Activated naive CD8-positive, alpha-beta T cell treated with anti-CD3 and anti-CD28 coated beads, Interleukin-2, amount 10 ng/mL, durations not matched to agents 7 days and 5 days (primary cell): Measurements from ENCODE around the gene MRPL21. TPM values are rescaled to one million over a fixed set of nuclear protein-coding genes. Genes with fewer than 3 reads are reported as not detected.

Source experiments
- ATAC-seq: fragments of 150-1000 bp; cut with Tn5 transposase; one replicate; pipeline ENCODE4 v1.10.0; 2021; ENCODE audit warnings: low read depth, moderate library complexity
- POLR2A ChIA-PET: fragments of 350-600 bp; sonication (Branson Sonifier 250); formaldehyde crosslinking; loops from one replicate; lab custom pipeline; 2021; ENCODE audit warnings: antibody characterized with exemption; lab: Charles Lee
- DNase-seq: peaks from one replicate; pipeline ENCODE4 v3.0.0; 2021
- H3K27ac Mint-ChIP-seq: one replicate; pipeline ENCODE4 v1.8.0; 2022; ENCODE audit warnings: mild to moderate bottlenecking, mixed read lengths
- H3K27me3 Mint-ChIP-seq: one replicate; pipeline ENCODE4 v1.8.0; 2022; ENCODE audit warnings: mild to moderate bottlenecking, moderate library complexity, mixed read lengths
- H3K36me3 Mint-ChIP-seq: one replicate; pipeline ENCODE4 v1.8.0; 2021; ENCODE audit warnings: mild to moderate bottlenecking, mixed read lengths
- H3K4me1 Mint-ChIP-seq: one replicate; pipeline ENCODE4 v1.8.0; 2021; ENCODE audit warnings: mixed read lengths
- H3K4me3 Mint-ChIP-seq: one replicate; pipeline ENCODE4 v1.8.0; 2022; ENCODE audit warnings: mild to moderate bottlenecking, moderate library complexity, mixed read lengths
- H3K9me3 Mint-ChIP-seq: one replicate; pipeline ENCODE4 v1.8.0; 2021; ENCODE audit warnings: mixed read lengths
- total RNA-seq, 2 experiments: library from RNA; stranded (reverse); gene quantifications; one replicate each; pipeline ENCODE4 v1.2.3, GENCODE V29; 2021

Gene MRPL21
- total RNA-seq, 2 experiments from 2014 or later: 46.9 to 49.3 TPM

DNA sequence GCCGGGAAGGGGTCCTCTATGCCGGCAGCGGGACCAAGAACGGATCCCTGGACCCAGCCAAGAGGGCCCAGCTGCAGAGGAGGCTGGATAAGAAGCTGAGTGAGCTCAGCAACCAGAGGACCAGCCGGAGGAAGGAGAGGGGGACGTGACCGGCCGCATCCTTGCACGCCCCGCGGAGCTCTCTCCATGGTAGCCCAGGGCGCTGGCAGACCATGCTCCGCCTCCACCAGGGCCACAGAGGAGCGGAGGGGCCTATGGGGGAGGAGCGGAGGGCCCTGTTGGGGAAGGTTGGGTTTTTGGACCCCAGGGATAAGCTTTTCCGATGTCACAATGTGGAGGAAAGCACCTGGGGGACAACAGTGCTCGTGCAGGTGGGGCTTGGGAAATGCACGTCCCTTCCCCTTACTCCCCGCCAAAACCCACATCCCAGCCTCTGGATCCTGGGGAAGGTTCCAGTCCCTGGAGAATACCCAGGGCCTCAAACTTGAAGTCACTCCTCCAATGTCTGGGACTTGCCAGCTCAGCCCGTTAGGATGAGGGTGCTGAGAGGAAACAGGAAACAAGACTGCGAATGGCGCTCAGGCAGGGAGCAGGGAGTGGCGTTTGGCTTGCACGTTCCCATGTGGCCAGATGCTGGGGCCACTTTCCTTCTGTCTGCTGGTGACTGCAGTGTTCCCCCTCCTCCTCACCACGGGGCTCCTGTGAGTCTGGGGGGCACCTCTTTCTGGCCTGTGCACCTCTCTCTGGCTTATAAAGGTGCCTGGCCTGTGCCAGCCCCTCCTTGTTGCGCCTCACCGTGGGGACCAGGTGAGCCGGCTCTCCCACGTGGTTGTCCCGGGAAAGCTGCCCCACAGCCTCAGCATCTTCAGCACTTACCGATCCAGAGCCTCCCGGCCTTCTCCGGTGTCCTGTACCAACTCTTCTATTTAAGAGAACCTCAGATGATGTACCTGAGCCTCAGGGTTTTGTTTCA is 36.2 kb upstream of the MRPL21 start:
- no peaks in the 10 kb centered on the region for H3K9me3 Mint-ChIP-seq
- H3K4me1 Mint-ChIP-seq: no peaks in the 10 kb centered on the region
- ATAC-seq: no peak
- H3K27me3 Mint-ChIP-seq: no peaks in the 10 kb centered on the region
- POLR2A ChIA-PET: no interaction called here
- no peak overlapping the region for H3K4me3 Mint-ChIP-seq
- H3K36me3 Mint-ChIP-seq: no peaks in the 10 kb centered on the region
- no peak for DNase-seq
- H3K27ac Mint-ChIP-seq: no peak overlapping the region

DNA sequence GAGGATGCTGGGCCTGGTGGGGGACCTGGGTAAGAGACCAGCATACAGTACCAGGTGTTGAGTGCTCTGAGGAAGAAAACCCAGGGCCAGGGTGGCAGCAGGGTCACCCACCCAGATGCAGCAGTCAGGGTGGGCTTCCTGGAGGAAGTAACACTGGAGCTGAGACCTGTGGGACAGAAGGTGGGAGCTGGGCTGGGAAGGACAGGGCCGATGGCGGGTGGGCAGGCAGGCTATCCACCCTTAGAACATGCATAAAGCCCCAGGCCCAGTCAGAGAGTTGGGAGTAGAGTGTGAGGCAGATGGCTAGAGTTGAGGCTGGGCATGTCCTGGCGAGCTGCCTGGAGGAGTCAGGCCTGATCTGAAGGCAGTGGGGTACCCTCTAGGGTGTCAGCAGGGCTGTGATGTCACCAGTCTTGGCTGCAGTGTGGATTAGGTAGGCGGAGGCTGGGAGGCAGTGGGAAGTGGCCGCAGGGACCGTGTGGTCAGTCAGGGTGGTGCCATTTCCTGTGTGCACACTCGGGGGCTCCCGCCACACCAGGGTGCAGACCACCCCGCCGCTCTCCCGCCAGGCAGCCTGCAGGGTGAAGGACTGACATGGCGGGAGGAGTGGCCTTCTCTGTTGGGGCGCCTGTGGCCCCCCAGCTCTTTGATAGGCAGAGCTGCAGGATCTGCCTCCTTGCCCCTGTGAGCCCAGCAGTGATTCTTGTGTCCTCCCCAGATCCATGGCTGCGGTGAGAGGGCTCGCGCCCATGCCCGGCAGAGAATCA is 35.4 kb upstream of the MRPL21 start:
- no peaks in the 10 kb centered on the region for H3K9me3 Mint-ChIP-seq
- no peak for ATAC-seq
- POLR2A ChIA-PET: no interaction called here

DNA sequence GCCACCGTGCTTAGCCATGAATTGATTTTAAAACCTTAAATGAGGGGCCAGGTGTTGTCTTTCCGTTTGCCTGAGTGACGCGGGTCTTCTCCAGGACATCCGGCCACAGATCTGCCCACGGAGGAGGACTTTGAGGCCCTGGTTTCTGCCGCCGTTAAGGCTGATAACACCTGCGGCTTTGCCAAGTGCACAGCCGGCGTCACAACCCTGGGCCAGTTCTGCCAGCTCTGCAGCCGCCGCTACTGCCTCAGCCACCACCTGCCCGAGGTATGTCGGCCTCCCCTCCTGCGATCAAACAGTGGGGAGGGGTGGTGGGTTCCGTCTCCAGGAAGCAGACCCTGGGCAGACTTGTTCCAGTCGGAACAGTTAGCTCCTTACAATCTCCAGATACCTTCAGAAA is 34.5 kb upstream of the MRPL21 start:
- ATAC-seq (no peak), DNase-seq (no peak)
- Mint-ChIP-seq H3K27me3 (no peaks in the 10 kb centered on the region), H3K4me3 (no peak overlapping the region), H3K9me3 (no peaks in the 10 kb centered on the region), H3K4me1 (no peaks in the 10 kb centered on the region), H3K27ac (no peak overlapping the region), H3K36me3 (no peaks in the 10 kb centered on the region)
- POLR2A ChIA-PET: no interaction called here

More for the DNA sequence above, 35.4 kb upstream of the MRPL21 start:
- Mint-ChIP-seq H3K27me3 (no peaks in the 10 kb centered on the region), H3K27ac (no peak overlapping the region), H3K4me3 (no peak overlapping the region), H3K4me1 (no peaks in the 10 kb centered on the region), H3K36me3 (no peaks in the 10 kb centered on the region)
- no peak for DNase-seq

DNA sequence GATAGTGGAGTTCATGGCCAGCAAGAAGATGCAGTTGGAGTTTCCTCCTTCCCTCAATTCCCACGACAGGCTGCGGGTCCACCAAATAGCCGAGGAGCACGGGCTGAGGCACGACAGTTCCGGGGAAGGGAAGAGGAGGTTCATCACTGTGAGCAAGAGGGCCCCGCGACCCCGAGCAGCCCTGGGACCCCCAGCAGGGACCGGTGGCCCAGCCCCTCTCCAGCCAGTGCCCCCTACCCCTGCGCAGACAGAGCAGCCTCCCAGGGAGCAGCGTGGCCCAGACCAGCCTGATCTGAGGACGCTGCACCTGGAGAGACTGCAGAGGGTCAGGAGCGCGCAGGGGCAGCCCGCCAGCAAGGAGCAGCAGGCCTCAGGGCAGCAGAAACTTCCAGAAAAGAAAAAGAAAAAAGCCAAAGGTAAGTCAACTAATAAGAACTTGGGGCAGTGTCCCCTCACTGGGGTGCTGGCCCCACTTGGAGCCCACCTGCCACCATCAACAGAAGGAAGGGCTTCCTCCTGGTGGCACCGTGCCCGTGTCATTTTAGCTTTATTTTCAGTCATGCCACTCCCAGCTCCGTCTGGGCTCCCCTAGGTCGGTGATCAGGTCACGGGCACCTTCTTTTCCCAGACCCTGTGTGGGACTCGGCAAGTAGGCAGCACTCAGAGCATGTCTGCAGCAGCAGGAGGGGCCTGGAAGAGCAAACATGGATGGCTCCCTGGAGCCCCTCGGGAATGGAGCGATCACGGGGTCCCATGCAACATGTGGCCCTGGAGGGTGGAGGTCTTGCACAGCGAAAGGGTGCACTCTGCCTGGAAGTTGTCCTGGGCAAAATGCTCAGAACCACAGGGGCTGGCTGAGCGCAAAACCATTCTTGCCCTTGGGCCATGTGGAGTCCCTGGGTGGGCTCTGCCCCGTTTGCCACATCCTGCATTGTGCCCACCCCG is 33.3 kb upstream of the MRPL21 start:
- no peak for ATAC-seq
- Mint-ChIP-seq H3K4me3 (no peak overlapping the region), H3K4me1 (no peaks in the 10 kb centered on the region), H3K36me3 (peaks cover 1% of the 10 kb centered on the region), H3K9me3 (no peaks in the 10 kb centered on the region), H3K27ac (no peak overlapping the region), H3K27me3 (no peaks in the 10 kb centered on the region)
- no peak for DNase-seq
- POLR2A ChIA-PET: no interaction called here

DNA sequence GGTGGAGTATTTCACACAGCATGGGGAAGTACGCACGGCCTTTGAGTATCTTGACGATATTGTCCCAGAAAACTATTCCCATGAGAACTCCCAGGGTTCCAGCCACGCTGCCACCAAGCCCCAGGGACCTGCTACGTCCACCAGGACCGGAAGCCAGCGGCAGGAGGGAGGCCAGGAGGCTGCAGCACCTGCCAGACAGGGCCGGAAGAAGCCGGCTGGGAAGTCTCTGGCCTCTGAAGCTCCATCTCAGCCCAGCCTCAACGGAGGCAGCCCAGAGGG is 32.7 kb upstream of the MRPL21 start:
- POLR2A ChIA-PET: no interaction called here
- Mint-ChIP-seq H3K4me1 (no peaks in the 10 kb centered on the region), H3K36me3 (peaks cover 1% of the 10 kb centered on the region), H3K27me3 (no peaks in the 10 kb centered on the region), H3K9me3 (no peaks in the 10 kb centered on the region), H3K4me3 (no peak overlapping the region), H3K27ac (no peak overlapping the region)
- ATAC-seq (no peak), DNase-seq (no peak)

DNA sequence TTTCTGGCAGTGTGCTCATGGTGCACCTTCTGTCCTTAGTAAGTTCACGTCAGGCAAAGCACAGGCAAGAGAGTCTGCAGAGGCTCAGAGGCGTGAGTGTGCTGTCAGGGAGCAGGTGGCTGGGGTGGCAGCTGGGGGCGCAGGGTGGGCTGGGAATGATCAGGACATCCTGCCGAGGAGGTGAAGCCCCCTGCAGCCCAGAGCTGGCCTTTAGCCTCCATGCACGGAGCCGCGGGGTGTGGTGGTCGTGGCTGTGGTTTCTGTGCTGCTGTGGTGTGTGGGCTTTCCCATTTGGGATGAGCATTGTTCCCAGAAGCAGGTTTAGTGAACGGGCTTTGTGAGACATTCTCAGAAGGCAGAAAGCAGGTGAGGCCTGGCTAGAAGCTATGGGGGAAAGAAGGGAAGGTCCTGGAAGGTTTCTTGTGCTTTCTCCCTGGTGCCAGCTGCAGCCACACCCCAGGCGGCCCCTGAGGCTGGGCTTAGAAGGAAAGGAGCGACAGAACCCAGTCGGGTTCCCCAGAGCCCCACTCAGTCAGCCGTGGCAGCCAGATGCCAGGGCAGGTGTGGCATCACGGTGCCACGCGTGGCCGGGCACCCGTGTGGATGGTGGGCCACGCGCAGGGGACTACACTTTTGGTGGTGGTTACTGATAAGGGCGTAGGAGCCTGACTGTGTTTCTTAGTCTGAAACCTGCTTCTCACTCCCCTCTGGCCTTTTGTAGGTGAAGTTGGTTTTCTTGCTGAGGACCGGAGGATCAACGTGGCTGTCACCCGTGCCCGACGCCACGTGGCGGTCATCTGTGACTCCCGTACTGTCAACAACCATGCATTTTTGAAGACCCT is 32.1 kb upstream of the MRPL21 start:
- H3K4me3 Mint-ChIP-seq: no peak overlapping the region
- POLR2A ChIA-PET: no interaction called here
- no peak overlapping the region for H3K27ac Mint-ChIP-seq
- no peak for DNase-seq
- H3K36me3 Mint-ChIP-seq: peaks cover 1% of the 10 kb centered on the region
- H3K9me3 Mint-ChIP-seq: no peaks in the 10 kb centered on the region
- no peak for ATAC-seq
- no peaks in the 10 kb centered on the region for H3K4me1 Mint-ChIP-seq
- H3K27me3 Mint-ChIP-seq: no peaks in the 10 kb centered on the region

DNA sequence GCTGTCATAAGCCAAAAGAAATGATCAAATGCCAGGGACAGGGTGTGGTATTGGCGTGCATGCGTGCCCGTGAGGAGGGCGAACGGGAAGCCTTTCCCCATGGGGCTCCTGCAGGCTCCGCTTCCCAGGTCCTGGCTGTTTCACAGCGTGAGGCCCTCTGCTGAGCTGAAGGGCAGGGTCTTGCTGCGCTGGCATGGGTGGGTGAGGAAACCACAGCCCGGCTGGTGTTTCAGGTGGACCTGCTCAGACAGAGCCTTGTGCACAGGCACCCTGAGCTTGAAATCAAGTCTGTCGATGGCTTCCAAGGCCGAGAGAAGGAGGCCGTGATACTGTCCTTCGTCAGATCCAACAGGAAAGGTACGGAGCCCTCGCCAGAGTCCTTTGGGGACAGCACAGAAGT is 31.4 kb upstream of the MRPL21 start:
- no peak overlapping the region for H3K27ac Mint-ChIP-seq
- DNase-seq: no peak
- no peak for ATAC-seq
- H3K4me1 Mint-ChIP-seq: no peaks in the 10 kb centered on the region
- H3K27me3 Mint-ChIP-seq: no peaks in the 10 kb centered on the region
- POLR2A ChIA-PET: no interaction called here
- no peak overlapping the region for H3K4me3 Mint-ChIP-seq
- no peaks in the 10 kb centered on the region for H3K9me3 Mint-ChIP-seq
- peaks cover 7% of the 10 kb centered on the region for H3K36me3 Mint-ChIP-seq

DNA sequence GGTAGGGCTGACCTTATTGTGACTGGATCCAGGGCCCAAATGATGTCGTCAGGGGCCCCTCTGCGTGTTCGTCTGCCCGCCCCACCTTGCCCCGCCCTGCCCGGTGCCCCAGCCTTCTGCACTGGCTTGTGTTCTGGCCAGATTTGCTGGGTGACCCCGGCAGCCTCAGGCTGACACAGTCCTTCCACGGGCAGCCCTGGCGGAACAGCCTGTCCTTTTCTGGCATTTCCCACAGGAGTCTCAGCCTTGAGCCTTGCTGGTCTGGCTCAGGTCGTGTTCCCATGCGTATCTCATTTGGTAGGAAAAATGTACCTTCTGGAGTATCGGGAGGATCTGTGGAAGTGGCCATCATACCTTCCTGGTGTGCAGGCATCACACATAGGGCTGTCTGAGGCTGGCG is 31.0 kb upstream of the MRPL21 start:
- Mint-ChIP-seq H3K27ac (no peak overlapping the region), H3K4me1 (no peaks in the 10 kb centered on the region), H3K9me3 (no peaks in the 10 kb centered on the region), H3K36me3 (peaks cover 7% of the 10 kb centered on the region), H3K27me3 (no peaks in the 10 kb centered on the region), H3K4me3 (no peak overlapping the region)
- POLR2A ChIA-PET: no interaction called here
- DNase-seq (no peak), ATAC-seq (no peak)

DNA sequence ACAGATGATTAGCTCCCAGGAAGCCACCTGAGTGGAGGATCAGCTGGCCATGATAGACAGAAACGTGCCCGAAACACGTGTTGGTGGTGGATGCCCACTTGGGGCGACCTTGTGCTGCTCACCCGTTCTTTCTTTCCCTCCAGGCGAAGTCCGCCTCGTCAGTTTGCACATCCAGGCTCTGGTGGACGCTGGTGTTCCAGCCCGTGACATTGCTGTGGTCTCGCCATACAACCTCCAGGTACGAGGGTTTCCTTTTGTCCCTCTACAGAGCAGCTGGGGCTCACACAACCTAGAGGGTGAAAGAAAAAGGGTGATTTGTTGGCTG is 30.7 kb upstream of the MRPL21 start:
- H3K36me3 Mint-ChIP-seq: peaks cover 9% of the 10 kb centered on the region
- H3K4me1 Mint-ChIP-seq: no peaks in the 10 kb centered on the region
- H3K9me3 Mint-ChIP-seq: no peaks in the 10 kb centered on the region
- no peak overlapping the region for H3K4me3 Mint-ChIP-seq
- ATAC-seq: no peak
- POLR2A ChIA-PET: no interaction called here
- H3K27ac Mint-ChIP-seq: no peak overlapping the region
- no peaks in the 10 kb centered on the region for H3K27me3 Mint-ChIP-seq
- DNase-seq: no peak

DNA sequence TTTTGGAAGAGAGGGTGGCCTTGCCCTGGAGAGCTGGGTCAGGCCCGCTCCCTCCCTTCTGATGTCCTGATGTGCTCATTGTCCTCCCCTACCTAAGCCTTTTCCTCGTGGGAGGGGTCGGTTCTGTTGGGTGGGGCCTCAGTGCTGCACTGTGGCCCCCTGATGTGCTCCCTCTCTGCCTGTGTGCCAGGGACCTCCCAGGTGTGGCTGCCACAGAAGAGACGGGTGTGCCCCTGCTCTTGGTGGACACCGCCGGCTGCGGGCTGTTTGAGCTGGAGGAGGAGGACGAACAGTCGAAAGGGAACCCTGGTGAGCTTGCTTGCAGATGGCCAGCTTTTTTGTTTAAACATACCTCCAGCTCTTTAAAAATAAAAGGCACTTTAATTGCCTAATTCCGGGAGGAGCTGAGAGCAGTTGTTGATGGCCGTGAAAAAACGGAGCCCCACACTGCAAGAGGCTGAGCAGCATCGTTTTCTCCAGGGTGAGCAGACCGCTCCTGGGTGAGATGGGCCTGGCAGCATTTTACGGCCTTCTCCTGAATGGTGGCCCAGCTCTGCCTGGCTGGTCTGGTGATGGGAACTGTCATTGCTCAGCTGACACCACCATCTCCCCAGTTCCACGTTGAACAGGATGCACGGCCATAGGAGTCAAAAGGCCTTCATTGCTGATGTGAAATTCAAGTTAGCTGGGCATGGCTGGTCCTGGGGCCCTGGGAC is 30.1 kb upstream of the MRPL21 start:
- H3K4me1 Mint-ChIP-seq: no peaks in the 10 kb centered on the region
- H3K36me3 Mint-ChIP-seq: peaks cover 10% of the 10 kb centered on the region
- H3K27me3 Mint-ChIP-seq: no peaks in the 10 kb centered on the region

DNA sequence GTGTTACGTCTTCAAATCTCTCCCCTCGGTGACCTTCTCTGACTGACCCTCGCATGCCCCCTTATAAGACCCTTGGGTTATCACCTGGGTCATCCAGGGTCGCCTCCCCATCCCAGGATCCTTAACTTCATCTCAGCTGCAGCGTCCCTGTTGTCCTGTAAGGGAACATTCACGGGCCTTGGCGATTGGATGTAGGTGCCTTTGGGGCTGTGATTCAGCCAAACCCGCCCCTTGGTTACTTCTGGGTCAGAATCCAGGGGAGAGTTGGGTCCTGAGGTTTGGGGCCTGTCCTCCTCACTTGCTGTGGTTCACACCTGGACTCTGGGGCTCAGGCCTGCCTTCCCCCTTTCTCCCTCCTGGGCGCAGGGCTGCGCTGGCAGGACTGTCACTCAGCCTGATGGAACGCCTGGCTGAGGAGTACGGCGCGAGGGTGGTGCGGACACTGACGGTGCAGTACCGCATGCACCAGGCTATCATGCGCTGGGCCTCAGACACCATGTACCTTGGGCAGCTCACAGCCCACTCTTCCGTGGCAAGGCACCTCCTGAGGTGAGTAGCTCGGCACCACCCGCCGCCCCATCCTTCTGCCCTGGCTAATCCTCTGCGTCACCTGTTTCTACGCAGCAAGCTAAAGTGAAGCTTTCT is 29.4 kb upstream of the MRPL21 start:
- H3K4me3 Mint-ChIP-seq: no peak overlapping the region
- no peak overlapping the region for H3K27ac Mint-ChIP-seq
- H3K4me1 Mint-ChIP-seq: peaks cover 4% of the 10 kb centered on the region
- ATAC-seq: no peak
- H3K9me3 Mint-ChIP-seq: no peaks in the 10 kb centered on the region
- DNase-seq: no peak
- H3K36me3 Mint-ChIP-seq: peaks cover 12% of the 10 kb centered on the region
- POLR2A ChIA-PET: no interaction called here
- H3K27me3 Mint-ChIP-seq: no peaks in the 10 kb centered on the region

More for the DNA sequence above, 30.1 kb upstream of the MRPL21 start:
- DNase-seq: no peak
- H3K9me3 Mint-ChIP-seq: no peaks in the 10 kb centered on the region
- H3K4me3 Mint-ChIP-seq: no peak overlapping the region
- H3K27ac Mint-ChIP-seq: no peak overlapping the region
- POLR2A ChIA-PET: no interaction called here
- ATAC-seq: no peak

DNA sequence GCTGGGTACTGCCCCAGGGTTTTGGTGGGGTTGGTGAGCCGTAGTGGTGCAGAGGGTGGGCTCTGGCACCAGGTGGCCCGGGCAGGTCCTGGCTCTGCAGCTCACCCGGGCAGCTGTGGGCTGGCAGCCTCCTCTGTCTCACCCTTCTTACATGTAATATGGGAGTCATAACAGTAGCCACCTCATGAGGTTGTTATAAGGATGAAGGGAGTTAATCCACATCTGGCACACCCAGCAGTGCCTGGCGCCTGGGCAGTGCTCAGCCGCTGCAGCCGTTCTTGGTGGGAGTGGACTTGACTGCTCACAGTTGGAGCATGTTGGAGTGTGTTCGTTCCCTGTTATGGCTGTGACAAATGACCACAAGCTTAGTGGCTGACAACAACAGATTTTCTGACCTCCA is 28.7 kb upstream of the MRPL21 start:
- Mint-ChIP-seq H3K4me1 (peaks cover 6% of the 10 kb centered on the region), H3K4me3 (no peak overlapping the region), H3K9me3 (no peaks in the 10 kb centered on the region), H3K36me3 (peaks cover 14% of the 10 kb centered on the region), H3K27ac (no peak overlapping the region), H3K27me3 (no peaks in the 10 kb centered on the region)
- DNase-seq: no peak
- ATAC-seq: no peak
- POLR2A ChIA-PET: no interaction called here
